Activated CD8-positive, alpha-beta memory T cell treated with anti-CD3 and anti-CD28 coated beads, Interleukin-2, amount 50 U/mL, for 4 hours (primary cell): ENCODE data around the gene RRP36.
A peak's percentile ranks its signal among the peaks of the same experiment; 100 is the strongest.
"Not testable (repeated sequence)": the region's sequence is repeated elsewhere in the genome, so short reads cannot be mapped to it uniquely, and the experiment has no call there.

ENCODE experiments used
- DNase-seq: peaks from one replicate; pipeline ENCODE4 v3.0.0-alpha.2; 2020

RRP36 gene

DNA sequence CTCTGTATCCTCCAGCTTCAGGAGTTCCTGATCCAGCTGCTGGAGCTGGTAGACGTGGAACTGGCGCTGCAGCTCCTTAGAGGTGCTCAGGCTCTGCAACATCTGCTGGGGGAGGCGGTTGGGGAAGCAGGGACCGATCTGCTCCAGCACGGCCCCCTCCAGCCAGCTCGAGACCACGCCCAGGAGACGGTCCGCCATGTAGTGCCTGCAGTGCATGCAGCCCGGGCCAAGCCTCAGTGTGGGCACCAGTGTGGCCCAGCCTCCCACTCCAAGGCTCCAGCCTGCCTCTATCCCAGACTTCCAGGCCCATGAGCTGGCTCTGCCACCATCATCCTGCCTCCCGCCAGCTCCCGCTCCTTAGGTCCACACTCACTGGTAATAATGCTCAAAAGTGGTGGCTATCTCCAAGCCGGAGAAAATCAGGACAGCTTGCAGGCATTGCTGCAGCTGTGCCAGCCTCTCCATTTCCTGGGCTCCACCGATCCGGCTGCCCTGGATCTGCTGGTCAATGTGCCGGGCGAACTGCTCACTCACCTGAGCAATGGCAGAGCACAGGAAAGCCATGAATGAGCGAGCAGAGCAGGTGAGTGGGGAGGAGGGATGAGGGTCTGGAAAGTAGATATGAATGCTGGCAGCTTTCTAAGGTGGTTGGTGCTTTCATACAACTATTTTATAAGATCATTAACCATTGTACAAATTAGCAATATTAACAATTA lies 19.3 kb downstream of the RRP36 start:
- no peak for DNase-seq

DNA sequence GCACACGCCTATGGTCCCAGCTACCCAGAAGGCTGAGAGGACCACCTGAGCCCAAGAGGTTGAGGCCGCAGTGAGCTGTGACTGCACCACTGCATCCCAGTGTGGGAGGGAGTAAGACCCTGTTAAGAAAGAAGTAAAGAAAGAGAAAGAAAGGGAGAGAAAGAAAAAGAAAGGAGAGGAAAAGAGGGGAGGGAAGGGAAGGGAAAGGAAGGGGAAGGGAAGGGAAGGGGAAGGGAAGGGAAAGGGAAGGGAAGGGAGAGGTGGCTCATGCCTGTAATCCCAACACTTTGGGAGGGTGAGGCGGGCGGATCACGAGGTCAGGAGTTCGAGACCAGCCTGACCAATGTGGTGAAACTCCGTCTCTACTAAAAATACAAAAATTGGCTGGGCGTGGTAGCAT lies 20.1 kb downstream of the RRP36 start:
- not testable (repeated sequence) for DNase-seq

DNA sequence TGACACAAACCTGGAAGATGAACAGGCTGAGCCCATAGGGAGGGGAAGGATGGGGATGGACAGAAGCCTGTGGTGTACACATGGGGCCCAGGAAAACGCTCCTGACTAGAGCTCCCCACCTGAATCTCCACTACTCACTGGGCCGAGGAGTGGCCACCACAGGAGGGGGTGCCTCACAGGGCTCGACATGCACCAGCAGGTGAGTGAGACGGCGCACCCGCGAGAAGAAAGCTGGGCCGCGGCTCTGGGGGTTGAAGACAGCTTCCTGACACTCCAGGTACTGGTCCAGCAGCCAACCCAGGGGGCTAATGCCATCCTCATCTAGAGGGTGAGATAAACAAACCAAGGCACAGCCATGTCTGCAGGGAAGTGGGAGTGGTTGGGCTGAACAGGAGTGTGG lies 21.9 kb downstream of the RRP36 start:
- no peak for DNase-seq

DNA sequence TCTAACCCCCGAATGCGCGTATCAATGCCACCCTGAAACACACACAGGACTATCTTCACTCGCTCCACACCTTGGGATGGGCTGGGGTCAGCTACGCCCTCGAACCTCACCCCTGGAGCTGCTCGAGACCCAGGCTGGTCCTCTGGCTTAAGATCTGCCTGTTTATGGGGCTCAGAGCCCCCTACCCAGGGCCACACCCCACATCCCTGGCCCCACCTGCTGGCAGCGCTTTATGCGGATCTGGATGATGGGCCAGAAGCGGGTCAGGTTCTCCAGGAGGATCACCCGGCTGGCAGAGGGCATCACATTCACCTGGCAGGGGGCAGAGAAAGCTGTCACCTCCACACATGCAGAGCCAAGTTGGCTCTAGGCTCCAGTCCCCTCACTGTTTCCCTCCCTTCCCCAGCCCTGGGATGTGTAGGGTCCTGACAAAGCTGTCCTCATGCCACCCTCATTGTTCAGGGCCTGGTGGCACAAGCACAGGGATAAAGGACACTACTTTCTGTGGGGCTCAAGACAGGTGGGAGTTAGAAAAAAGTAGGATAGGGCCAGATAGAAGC lies 24.0 kb downstream of the RRP36 start:
- DNase-seq = no peak

DNA sequence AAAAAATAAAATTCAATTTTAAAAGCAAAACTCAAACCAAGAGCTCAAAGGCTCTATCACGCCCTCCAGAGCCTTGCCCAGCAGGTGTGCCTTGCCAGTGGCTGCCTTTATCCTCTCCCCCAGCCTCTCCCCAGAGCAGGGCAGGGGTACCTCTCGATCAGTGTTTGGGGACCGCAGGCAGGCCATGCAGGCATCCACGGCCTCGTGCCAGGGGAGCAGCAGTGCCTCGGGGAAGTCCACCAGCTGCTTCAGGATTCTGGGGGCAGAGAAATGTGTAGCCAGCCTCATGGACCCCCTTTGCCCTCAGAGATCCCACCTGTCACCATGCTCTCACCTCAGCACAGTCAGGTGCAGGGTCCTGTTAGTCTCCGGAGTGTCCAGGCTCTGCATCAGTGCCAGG lies 26.6 kb downstream of the RRP36 start:
- no peak for DNase-seq

DNA sequence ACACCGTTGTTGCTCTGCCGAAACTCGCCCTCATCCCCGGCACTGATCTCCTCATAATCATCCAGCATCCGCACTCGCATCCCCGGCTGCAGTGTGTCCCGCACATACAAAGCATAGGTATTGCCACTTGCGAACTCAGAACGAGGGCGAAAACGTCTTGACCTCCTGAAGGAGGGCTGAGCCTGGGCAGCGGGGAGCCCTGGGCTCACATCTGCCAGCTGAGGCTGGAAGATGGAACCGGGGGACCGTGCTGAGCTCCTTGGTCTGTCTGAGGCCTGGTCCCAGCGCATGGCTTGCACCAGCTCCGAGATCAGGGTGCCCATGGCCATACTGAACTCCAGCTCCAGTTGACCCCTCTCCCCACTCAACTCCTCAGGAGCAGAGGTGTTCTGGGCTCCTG lies 29.6 kb downstream of the RRP36 start:
- no peak for DNase-seq

DNA sequence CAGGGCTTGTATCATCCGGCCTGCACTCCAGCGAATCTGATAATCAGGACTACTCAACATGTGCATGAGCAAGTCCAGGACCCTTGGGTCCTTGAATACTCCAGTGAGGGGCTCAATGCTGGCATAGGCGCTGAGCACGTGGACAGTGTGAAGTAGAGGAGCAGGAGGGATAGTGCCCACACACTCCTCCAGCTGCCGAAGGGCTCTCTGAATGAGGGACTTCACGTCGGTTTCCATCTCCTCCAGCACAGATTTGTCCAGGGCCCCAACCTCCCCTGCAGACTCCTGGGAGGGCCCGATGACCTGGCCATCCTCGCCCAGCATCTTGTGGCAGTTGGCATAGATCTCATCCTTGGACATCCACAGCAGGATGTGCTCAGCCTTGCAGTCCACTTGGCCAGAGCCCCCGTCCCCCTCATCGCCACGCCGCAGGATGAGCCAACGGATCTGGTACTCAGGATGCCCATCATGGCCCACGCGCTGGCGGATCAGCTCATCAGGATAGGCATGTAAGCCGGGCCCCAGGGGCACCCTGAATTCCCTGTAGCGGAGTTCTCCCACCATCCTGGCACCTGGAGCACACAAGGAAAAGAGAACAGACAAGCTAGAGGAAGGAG lies 30.9 kb downstream of the RRP36 start:
- no peak for DNase-seq

DNA sequence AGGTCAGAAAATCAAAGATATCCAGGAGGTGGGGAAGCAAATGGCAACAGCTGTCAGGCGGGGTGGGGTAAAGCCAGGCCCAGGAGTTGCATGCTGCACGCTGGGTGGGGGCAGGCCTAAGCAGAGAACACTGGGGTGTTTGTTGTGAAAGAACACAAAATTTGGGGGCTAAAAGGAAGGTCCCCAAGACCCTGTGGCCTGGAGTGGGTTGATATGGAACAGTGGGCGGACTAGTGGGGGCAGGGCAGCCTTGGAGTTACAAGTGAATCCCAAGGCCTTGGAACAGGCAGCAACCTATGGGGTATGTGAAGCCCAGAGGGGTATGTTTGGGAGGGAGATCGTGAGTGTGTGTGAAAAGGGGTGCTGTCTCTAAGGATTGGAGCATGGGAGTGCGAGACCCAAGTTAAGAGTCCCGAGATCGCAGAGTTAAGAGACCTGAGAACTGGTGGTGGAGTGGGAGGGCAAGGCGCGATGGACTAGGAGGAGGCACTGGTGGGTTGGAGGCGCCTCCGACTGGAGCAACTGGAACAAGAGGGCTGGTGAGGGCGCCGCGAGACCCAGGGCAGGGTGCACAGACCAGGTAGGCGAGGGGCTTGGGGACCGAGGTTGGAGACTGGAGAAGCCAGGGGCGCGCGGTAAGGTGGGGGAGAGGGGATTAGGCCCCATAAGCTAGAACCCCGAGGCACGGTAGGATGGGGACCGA lies 31.6 kb downstream of the RRP36 start:
- peak; percentile 28 for DNase-seq

DNA sequence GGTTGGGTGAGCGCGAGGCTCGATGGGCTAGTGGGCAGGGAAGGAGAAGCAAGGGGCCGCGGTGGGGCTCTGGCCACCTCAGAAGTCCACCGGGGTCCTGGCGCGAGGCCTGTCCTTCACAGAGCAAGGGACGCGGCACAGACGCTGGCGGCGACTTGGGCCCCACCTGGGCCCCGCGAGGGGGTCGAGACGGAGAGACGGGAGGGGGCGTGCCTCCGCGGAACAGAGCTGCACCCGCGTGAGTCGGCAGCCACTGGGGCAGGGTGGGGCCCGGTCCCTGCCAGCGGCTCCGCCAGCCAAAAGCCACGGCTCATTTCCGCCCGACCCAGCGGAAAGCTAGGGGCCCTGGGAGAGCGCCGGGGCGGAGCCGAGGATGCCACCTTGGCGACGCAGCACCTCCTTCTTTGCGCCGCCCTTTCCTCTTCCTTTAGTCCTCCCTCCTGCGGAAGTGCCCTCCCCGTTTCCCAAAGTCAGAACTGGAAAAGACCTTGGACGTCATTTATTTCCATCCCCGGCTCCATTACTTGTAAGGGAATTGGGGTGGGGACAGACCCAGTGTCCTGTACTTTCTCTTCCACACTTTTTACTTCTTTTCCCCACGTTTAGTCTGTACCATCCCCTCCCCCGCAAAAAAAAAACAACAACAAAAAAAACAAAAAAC lies 32.3 kb downstream of the RRP36 start, which contains the start of gene CUL7:
CUL7 (minus strand) TSS at position 307 of the 661 bp plus-strand sequence. CDS start 1,063 bp downstream, outside the sequence.
- DNase-seq = peak; percentile 88

DNA sequence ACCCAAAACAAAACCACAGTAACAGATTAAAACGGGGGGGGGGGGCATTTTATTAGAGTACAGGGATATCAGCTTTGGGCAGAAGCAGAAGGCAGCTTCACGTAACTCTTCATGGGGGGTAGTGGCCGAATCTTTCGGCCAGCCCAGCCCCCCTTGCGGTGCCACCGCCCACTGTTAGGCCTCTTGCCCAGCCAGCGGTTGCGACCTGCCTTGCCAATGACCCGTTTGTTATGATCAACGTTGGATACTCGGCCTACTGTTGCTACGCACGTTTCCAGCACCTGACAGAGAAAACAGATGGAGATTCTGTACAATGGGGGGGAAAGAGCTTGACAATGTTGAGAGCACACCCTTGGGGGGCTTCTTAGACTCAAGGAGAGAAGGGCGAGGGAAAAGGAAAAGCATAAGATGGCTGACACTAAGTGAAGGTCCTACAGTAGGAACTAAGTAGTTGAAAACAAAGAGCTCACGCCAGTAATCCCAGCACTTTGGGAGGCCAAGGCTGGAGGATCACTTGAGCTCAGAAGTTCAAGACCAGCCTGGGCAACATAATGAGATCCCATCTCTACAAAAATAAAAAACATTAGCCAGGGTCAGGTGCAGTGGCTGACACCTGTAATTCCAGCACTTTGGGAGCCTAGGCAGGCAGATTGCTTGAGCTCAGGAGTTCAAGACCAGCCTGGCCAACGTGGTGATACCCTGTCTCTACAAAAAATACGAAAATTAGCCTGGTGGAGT lies 33.0 kb downstream of the RRP36 start:
- DNase-seq = no peak

DNA sequence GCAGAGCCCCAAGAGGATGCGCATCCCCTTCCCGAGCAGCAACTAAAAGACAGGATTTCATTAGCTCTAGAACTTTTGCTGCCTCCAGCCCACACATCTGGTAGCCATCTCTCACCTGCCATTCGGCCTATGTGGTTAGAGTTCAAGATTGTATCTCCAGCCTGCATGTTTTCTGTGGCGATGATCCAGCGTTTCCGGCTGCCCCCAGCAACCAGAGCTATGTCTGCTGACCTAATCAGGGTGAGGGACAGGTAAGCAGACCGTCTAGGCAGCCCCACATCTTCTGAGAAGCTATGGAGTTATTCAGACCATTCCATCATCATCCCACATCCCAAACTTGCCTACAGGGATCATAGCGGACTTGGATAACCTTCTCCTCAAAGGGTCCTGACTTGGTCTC lies 34.5 kb downstream of the RRP36 start:
- DNase-seq = no peak

DNA sequence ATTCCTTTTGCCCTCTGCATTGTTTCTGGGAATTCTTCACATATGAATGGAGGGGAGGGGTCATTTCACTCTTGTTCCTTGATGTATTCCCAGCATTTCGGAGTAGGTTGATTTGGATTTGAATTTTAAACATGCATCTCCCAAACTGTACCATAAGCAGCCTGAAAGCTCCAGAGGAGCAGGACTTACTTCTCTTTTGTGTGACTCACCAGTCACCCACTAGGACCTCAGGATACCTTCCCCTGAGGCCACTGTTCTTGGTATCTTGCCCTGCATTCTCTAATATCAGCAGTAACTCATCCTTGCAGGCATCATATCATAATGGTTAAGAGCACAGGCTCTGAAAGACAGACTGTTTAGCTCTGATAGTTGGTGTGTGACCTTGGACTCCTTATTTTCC lies 37.1 kb downstream of the RRP36 start:
- no peak for DNase-seq

DNA sequence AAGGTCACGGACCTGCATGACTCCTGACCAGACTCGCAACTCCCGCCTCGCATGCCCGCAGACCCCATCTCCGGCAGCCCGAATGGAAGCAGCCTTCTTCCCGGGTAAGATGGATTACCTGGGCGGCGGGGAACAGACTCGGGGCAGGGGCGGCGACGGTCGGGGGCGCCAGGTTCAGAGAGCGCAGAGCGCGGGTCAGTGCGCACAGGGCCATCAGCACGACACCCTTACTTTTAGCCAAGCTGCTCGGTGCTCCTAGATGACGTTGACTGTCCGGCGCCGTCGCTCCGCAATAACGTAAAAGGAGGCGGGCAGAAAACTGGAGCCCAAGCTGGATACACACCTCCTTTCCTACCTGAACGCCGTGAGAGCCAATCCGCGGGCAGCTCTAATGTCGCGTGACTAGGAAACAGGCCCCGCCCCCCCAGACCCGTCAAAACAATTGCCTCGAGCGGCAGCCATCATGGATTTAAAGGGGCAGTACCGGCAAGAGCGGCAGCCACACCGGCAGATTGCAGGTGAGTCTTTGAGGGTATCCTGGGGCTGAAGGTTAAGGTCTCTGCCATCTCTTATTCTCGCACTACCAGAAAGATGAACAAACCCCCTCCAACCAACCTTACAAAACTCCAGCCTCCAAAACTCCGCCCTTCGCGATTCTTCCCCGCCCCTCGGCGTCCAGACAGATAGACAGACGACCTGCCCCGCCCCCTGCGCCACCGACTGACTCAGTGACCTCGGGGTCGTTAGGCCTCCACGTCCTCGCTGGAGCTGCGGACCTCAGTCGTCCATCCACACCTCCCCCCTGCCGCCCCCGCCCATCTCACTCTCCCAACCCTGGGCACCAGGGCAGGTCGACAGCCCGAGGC lies 38.0 kb downstream of the RRP36 start, which contains the start of the genes KLC4 and MRPL2:
KLC4 (plus strand) TSS at position 464 of the 866 bp plus-strand sequence. CDS start 1,705 bp downstream, outside the sequence.
MRPL2 (minus strand) TSS at position 267 of the 866 bp plus-strand sequence; CDS start at position 214, 53 bp downstream.
- DNase-seq = peak; percentile 97

DNA sequence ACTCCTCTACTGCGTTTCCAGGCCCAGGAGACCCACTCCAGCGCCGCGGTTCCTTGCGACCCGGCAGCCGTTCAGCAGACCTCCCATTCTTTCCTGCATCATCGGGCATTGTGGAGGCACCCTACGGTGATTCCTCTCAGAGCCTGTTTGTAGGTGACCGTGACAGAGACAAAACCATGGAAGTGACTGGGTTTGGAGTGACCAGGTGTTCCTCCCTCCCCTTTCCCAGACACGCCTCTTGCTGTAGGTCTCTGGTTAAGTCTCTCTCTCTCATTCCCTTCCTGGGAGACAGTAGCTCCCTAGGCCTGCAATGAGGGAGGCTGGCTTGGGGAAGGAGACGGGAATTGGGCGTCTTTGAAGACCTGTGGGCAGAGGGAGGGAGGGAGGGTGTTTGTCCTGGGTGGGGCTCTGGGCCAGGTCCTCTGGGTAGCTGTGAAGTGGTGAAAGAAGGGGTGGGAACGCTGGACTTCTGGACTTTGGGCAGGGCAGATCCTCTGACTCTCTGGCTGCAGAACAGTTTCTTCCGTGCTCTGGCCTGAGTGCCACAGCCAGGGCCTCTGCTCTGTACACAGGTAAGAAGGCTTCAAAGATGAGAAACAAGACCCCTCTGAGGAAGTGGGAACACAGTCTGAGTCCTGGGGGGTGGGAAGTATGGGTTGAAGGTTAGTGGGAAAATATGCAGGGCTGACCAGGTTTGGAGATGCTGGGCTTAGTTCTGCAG lies 38.8 kb downstream of the RRP36 start:
- no peak for DNase-seq

DNA sequence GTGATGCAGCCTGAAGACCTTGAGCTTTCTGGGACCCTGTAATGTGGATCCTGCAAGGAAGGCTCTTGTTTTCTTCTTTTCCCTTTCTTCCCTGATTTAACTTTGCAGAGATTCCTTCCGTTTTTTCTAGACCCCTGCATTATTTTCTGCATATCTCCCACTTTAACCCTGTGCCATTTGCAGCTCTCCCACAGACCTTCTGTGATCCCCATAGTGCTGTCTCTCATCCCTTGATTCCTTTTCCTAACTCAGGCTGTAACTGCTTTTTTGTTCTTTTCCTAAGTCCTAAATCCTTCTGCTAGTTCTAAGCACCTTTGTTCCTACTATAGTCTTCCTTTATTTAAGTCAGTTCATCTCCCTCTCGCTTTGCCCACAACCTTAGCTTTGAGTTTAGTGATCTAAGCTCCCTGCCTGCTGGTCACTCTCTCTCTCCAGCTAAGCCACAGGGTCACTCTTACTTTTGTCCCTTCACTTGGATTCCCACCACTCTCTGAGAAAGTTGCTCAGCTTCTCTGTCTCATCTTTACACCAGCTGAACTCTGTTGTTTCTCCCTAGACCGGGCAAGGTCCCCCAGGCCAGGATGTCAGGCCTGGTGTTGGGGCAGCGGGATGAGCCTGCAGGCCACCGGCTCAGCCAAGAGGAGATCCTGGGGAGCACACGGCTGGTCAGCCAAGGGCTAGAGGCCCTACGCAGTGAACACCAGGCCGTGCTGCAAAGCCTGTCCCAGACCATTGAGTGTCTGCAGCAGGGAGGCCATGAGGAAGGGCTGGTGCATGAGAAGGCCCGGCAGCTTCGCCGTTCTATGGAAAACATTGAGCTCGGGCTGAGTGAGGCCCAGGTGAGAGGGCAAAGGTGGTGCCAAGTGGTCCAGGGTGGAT lies 39.6 kb downstream of the RRP36 start:
- no peak for DNase-seq

DNA sequence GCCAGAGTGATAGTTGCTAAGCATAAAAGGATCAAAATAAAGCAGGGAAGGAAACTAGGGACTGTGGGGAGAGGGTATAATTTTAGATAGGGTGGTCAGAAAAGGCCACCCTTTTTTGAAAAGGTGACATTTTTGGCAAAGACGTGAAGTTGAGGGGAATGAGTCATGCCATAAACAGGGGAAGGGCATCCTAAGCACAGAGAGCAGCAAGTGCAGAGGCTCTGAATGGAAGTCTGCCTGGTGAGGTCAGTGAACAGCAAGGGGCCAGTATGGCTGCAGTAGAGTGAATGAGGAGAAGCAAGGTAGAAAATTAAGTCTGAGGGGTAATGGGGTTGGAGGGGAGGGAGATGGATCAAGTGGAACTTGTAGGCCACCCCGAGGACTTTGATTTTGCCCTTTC lies 40.4 kb downstream of the RRP36 start:
- DNase-seq = no peak

DNA sequence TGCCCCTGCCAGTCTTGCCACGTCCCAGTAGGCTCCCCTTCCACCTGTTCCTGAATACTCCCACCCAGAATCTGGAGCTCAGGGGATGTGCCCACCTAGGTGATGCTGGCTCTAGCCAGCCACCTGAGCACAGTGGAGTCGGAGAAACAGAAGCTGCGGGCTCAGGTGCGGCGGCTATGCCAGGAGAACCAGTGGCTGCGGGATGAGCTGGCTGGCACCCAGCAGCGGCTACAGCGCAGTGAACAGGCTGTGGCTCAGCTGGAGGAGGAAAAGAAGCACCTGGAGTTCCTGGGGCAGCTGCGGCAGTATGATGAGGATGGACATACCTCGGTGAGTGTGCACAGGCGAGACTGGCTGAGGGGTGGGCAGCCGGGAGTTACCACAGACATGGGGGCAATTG lies 41.4 kb downstream of the RRP36 start:
- no peak for DNase-seq

DNA sequence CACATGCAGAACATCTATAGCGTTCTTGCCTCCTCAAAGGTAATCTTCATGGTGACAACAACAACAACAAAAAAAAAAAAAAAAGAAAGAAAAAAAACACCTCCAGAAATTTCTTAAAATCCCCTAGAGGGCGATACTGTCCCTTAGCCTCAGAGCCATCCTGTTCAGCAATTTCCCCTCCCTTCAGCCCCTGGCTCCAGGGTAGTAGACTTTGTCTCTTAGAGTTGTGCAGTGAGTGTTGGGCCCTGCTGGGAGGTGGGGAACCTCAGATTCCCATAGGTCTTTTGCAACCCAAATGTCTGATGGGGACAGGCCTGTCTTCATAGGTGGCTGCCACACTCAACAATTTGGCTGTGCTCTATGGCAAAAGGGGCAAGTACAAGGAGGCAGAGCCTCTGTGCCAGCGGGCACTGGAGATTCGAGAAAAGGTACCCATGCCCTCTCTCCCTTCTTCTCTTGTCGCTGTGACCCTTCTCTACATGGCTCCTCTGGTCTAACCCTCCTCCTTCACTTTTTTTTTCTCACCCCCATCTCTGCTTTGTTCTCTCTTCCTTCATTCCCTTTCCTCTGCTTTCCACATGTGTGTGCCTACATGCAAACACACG lies 48.7 kb downstream of the RRP36 start:
- no peak for DNase-seq
